Suprapubic skin (tissue), 4 donors: ENCODE results near the gene STX16.

ENCODE experiments used
- EP300 ChIP-seq: sonication (generic); formaldehyde crosslinking; IDR thresholded peaks from one replicate; pipeline ENCODE4 v1.6.1; 2017; ENCODE audit warnings: antibody characterized with exemption
- POLR2A ChIP-seq, 2 donors: fragments of 450-650 bp; IDR thresholded peaks; one replicate each; pipeline ENCODE4 v1.6.1; 2017; ENCODE audit warnings: antibody characterized with exemption in 2 of 2, mild to moderate bottlenecking in 2 of 2, moderate library complexity in 2 of 2
- POLR2AphosphoS5 ChIP-seq, 3 donors: sonication (generic); formaldehyde crosslinking; IDR thresholded peaks; one replicate each; pipeline ENCODE4 v1.6.1; 2017; ENCODE audit warnings: antibody characterized with exemption in 3 of 3
- TF ChIP-seq, protein P1 (sequence below), 2 donors: fragments of 200-600 bp in 1 of 2; fragments of 450-650 bp in 1 of 2; sonication (generic) in 1 of 2; IDR thresholded peaks; one replicate each; pipeline ENCODE4 v1.5.1; 2016 to 2019; ENCODE audit warnings: antibody characterized with exemption in 2 of 2, mild to moderate bottlenecking in 1 of 2, moderate library complexity in 1 of 2

DNA sequence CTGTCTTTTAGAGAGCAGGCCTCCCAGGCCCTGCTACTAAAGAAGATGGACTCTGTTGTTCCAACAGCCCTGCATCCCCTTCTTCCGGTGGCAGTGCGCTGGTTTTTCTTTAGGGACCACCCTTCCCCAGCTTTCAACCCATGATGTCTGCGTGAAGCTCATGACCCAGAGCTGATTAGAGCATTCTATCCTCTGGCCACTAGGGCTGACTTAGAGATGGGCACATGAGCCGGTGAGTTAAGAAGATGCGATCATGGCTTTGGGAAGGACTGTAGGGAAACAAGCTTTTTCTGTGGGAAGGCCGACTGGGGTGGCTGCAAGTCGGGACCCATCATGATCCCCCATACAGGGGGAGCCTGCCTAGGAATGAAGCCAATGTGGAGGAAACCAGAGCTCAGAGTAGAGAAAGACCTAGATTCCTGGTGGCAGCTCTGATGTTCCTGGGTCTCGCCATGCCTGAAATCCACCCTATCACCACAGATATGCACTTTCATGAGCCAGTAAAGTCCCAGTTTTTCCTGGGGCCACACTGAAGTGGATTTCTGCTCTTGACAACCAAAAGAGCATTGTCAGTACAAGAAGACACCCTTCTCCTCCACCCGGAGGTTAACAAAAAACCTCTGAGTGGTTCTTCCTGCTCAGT lies 29.1 kb upstream of the STX16 start:
- TF ChIP-seq POLR2AphosphoS5 (IDR thresholded peaks at IDR 0.05) (no peak), POLR2A (IDR thresholded peaks at IDR 0.05) (no peak), EP300 (no peak)
- TF ChIP-seq, protein P1, sequence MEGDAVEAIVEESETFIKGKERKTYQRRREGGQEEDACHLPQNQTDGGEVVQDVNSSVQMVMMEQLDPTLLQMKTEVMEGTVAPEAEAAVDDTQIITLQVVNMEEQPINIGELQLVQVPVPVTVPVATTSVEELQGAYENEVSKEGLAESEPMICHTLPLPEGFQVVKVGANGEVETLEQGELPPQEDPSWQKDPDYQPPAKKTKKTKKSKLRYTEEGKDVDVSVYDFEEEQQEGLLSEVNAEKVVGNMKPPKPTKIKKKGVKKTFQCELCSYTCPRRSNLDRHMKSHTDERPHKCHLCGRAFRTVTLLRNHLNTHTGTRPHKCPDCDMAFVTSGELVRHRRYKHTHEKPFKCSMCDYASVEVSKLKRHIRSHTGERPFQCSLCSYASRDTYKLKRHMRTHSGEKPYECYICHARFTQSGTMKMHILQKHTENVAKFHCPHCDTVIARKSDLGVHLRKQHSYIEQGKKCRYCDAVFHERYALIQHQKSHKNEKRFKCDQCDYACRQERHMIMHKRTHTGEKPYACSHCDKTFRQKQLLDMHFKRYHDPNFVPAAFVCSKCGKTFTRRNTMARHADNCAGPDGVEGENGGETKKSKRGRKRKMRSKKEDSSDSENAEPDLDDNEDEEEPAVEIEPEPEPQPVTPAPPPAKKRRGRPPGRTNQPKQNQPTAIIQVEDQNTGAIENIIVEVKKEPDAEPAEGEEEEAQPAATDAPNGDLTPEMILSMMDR (IDR thresholded peaks at IDR 0.05): no peak
